Measurements from ENCODE around the gene UGT2B11.
"Not testable (repeated sequence)": the region's sequence is repeated elsewhere in the genome, so short reads cannot be mapped to it uniquely, and the experiment has no call there.

DNA sequence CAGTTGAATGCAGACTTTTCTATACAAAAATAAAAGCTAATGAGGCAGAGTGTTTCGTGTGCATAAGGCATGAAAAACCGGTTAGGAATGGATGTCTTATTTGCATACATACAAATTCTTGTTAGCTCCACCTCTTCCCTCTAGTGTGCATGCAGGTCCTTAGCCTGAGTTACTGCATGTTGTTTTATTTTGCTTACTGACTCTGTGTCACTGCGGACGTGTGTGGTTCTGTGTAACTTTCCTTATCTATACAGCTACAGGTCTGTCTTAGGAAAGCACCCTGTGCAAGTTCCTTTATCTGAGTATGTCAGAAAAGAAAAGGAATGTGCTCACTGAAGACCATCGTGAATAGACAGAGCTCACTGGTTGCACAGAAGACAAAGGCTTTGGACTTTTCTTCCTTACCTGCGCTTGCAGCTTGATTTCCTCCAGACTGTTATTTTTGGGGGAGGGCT lies 35.8 kb downstream of the UGT2B11 start:
- TF ChIP-seq, protein P1, sequence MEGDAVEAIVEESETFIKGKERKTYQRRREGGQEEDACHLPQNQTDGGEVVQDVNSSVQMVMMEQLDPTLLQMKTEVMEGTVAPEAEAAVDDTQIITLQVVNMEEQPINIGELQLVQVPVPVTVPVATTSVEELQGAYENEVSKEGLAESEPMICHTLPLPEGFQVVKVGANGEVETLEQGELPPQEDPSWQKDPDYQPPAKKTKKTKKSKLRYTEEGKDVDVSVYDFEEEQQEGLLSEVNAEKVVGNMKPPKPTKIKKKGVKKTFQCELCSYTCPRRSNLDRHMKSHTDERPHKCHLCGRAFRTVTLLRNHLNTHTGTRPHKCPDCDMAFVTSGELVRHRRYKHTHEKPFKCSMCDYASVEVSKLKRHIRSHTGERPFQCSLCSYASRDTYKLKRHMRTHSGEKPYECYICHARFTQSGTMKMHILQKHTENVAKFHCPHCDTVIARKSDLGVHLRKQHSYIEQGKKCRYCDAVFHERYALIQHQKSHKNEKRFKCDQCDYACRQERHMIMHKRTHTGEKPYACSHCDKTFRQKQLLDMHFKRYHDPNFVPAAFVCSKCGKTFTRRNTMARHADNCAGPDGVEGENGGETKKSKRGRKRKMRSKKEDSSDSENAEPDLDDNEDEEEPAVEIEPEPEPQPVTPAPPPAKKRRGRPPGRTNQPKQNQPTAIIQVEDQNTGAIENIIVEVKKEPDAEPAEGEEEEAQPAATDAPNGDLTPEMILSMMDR (IDR thresholded peaks at IDR 0.05): not testable (repeated sequence)
- TF ChIP-seq POLR2A (IDR thresholded peaks at IDR 0.05): not testable (repeated sequence)

Measured in adrenal gland (tissue), 5 donors.